ENCODE data around the gene BBOX1.
"Not testable (repeated sequence)": the region's sequence is repeated elsewhere in the genome, so short reads cannot be mapped to it uniquely, and the experiment has no call there.

The BBOX1 gene

DNA sequence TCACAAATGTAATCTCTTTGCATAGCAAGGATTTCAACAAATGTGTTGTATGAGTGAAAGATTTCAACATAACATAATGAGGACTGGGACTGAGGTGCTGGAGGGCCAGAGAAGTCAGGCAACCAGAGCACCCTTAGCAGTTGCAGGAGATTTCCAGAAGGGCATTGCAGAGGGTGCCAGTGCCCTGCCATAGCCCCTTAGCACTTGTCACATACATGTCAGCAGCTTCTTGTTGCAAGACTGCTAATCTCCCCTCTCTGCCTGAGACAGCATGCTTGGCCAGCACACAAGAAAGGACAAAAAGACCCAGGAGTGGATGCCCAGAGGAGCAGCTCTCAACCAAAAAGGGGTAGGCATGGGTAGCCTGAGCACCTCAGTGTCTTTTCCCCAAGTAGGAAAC lies 43.2 kb downstream of the BBOX1 start:
- DNase-seq (ENCODE audit: low read depth), result no peak

DNA sequence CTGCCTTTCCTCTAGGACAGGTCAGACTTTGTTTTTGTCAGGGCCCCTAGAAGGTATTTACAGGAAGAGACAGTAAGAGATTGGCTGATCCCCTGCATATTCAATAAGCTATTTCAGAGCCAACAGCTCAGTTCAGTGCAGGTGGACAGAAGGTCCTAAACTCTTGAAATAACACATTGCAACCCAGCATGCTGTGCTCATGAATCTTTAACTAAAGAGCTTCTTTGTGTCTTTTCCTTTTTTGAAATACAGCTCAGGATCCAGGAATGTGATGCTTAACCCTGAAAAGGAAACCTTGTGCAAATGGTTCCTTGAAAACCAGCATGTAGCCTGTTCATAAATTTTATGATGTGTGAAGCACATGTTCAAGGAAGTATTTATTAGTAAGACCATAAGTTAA lies 43.9 kb downstream of the BBOX1 start:
- DNase-seq (ENCODE audit: low read depth), result no peak

DNA sequence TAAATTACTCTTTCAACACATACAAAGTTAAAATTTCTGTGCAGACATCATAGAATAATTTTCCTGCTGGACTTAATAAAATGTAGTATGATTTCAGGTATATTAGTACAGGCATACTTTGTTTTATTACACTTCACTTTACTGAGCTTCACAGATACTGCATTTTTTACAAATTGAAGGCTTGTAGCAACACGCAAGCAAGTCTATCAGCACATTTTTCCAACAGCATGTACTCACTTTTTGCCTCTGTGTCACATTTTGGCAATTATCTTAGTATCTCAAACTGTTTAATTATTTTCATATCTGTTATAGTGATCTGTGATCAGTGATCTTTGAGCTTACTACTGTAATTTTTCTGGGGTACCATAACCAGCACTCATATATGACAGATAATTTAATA lies 44.5 kb downstream of the BBOX1 start:
- no peak for DNase-seq (ENCODE audit: low read depth)

DNA sequence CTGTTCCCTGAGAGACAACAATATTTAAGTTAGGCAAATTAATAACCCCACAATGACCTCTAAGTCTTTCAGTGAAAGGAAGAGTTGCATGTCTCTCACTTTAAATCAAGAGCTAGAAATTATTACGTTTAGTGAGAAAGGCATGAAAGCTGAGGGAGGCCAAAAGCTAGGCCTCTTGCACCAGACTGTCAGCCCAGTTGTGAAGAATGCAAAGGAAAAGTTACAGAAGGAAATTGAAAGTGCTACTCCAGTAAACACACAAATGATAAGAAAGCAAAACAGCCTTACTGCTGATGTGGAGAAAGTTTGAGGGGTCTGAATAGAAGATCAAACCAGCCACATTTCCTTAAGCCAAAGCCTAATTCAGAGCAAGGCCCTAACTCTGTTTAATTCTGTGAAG lies 45.0 kb downstream of the BBOX1 start:
- no peak for DNase-seq (ENCODE audit: low read depth)

DNA sequence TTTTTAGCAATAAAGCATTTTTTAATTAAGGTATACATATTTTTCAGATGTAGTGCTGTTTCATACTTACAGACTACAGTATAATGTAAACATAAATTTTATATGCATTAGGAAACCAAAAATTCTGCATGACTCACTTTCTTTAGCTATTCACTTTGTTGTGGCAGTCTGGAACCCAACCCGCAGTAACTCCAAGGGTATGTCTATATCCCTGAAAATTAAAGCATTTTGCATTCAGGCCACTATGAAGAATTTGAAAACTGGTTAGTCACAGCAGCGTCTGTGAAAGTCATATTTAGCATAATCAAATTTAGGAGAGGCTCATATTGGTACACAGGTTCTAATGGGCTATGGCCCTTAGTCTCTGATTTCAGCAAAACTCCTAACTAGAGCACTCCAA lies 46.8 kb downstream of the BBOX1 start:
- no peak for DNase-seq (ENCODE audit: low read depth)

DNA sequence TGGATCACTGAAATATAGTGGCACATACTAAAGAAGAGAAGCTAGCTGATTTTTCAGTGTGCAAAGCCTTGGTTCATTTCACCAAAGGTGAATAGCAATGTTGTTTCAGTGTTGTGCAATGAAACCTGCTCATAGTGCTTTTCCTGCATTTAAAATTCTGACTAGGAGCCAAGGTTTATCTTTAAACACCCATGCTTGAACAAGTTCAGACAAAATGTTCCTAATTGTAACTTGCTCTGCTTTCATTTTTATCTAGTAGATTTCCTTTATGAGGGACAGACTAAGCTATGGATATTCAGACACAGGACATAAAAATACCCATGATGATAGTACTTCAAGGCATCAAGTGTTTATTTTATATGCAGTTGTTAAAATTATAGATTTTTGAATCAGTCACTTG lies 47.7 kb downstream of the BBOX1 start:
- no peak for DNase-seq (ENCODE audit: low read depth)

DNA sequence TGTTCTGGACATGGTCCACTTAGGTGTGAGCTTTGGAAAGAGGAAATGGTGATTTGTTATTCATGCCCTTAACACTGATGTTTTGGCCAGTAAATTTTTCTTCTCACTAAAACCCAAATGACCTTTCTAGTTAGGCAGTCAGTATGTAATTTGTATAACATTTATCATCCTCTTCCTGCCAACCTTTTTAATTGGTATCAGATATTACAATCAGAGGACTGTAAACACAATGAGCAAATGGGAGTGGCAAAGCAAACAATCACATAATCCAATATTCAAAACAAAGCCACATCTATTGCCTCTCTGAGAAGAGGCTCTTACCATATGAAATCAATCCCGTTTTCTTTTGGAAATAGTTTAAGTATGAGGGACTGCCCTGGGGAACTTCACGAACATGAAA lies 49.1 kb downstream of the BBOX1 start:
- DNase-seq (ENCODE audit: low read depth), result no peak

DNA sequence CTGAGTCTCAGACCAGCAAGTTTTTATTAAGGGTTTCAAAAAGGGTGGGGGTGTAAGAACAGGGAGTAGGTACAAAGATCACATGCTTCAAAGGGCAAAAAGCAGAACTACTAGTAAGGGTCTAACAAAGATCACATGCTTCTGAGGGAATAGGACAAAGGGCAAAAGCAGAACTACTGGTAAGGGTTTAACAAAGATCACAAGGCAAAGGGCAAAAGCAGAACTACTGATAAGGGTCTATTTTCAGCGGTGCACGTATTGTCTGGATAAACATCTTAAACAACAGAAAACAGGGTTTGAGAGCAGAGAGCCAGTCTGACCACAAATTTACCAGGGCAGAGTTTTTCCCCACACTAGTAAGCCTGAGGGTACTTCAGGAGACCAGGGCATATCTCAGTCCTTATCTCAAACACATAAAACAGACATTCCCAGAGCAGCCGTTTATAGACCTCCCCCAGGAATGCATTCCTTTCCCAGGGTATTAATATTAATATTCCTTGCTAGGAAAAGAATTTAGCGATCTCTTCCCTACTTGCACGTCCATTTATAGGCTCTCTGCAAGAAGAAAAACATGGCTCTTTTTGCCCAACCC lies 49.8 kb downstream of the BBOX1 start:
- DNase-seq (ENCODE audit: low read depth), result not testable (repeated sequence)

DNA sequence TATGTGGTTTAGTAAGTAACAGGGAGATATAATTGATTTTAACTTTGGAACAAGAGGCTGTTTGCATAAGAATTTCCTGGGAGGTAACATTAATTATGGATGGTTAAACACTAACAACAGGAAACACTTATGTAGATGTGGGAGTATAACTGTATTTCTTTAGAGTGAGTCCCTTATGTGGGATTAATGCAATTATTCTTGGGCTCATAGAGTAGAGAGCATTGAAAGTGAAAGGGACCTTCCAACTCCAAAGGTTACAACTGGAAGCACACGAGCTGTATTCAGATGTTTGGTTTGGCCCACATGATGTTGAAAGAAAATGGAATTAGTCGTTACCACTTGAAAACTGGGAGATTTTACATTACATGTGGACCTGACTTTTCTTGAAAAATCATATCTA lies 53.5 kb downstream of the BBOX1 start:
- no peak for DNase-seq (ENCODE audit: low read depth)

DNA sequence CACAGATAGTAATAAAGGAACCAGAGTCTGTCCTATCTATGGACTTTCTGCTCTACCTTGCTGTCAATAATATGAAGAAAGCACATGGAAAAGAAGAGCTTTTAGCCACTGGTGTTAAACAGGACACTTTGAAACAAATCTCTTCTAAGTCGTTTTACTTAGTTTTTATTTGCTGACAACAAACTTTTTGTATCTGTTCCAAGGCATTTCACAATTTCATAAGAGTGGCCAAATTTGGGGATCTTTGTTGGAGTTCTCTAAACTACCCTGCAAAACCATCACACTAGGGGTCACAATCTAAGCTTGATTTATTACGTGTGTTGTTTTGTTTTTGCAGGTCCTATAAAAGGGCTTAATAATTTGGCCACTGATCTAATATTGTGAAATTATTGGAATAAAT lies 54.4 kb downstream of the BBOX1 start:
- DNase-seq (ENCODE audit: low read depth), result no peak

DNA sequence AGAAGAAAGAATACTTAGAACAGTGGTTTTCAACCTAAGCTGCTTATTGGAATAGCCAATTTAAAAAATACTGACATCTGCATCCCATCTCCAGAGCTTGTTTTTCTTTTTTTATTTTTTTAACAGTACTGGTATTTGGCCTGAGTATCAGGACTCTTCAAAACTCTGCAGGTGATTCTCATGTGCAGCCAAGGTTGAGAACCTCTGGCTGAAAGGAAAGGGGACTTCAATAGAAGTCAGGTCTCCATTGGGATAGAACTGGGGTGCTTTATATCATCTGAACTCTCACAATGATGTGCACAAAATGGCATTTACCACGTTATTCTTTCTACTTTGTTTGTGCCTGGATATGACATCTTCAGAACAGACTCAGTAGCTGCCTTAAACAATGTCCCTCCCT lies 55.3 kb downstream of the BBOX1 start:
- no peak for DNase-seq (ENCODE audit: low read depth)

DNA sequence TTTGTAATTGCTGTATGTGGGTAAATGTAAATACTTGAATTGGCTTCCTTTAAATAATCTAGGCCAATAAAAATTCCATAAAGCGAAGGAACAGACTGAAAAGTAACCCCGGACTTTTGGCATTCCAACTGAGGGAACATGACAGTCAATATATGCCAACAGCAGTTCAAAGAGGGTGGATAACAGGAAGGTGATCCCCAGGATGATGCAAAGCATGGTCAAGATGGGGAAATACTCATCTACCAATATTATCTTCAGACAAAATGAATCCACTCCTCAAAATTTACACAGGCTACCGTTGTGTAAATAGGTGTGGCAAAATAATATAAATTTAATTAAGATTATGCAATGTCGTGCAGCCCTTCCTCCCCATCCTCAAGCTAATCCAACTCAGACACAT lies 56.9 kb downstream of the BBOX1 start:
- DNase-seq (ENCODE audit: low read depth), result no peak

DNA sequence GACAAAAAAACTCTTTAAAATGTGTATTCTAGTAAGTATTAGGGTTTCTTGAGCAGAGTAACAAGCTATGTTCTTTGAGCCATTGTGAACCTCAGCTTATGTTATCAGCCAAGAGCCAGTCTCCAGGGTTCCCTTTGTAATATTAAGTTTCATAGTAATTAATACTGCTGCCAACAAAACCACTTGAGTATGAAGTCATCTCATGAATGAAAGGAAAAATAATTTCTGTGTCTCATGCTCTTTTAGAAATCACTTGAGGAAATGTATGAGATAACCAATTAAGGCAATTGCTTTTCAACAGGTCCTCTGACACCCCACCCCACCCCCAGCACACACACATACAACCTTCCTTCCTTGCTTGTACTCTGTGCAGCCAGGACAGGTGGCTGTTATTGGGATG lies 59.9 kb downstream of the BBOX1 start:
- DNase-seq (ENCODE audit: low read depth), result no peak

DNA sequence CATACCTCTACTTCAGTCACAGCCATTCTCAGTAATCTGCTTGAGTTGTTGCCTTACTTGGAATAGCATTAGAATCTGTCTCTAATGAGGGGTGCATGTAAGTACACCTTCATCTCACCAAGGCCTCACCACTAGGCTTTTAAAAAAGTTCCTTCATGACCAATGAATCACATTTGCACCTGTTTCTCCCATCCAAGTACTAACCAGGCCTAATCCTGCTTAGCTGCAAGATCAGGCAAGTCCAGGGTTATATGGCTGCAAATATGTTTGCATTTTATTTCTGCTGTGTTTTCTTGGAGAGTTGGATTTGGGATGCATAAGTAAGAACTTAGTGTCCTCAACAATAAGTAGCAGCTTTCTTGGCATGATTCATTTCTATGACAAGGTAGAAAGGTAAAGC lies 66.9 kb downstream of the BBOX1 start:
- DNase-seq (ENCODE audit: low read depth), result no peak

DNA sequence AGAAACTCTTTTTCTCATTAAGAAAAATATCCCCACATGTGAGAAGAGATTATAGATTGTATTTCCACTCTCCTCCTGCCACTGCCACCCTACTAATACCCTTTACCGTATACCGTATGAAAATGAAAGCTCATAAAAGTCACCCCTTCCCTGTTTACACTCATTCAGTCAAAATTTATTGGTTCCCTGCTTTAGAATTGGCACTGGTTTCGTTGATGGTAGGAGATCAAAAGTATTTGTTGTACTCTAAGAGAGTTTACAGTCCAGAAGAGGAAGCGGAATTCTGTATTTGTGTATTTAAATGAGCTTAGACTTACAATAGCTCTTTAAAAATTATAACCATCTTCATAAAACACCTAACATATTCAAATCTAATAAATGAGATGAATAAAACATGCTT lies 68.2 kb downstream of the BBOX1 start:
- no peak for DNase-seq (ENCODE audit: low read depth)

DNA sequence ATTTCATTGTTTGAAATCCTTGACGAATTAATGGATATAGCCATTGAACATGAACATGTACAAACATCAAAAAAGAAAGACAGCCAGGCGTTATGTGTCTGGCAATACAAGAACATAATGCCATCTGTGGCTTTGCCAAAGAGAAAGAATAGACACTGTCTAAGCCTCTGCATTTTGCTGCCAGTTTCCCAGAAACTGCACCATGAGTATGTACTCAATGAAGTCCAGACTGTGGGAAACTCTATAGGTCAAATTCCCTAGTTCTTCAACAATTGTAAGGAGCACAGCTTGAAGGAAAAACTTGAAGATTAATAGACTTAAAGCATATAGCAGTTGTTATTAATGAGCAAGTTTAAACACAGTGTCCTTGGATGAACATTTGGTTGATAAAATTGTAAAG lies 71.3 kb downstream of the BBOX1 start:
- no peak for DNase-seq (ENCODE audit: low read depth)

DNA sequence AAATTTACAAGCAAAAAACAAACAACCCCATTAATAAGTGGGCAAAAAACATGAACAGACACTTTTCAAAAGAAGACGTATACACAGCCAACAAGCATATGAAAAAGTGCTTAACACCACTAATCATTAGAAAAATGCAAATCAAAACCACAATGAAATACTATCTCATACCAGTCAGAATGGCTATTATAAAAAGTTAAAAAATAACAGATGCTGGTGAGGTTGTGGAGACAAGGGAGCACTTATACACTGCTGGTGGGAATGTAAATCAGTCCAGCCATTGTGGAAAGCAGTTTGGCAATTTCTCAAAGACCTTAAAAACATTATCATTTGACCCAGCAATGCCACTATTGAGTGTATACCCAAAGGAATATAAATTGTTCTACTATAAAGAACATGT lies 72.3 kb downstream of the BBOX1 start:
- no peak for DNase-seq (ENCODE audit: low read depth)

DNA sequence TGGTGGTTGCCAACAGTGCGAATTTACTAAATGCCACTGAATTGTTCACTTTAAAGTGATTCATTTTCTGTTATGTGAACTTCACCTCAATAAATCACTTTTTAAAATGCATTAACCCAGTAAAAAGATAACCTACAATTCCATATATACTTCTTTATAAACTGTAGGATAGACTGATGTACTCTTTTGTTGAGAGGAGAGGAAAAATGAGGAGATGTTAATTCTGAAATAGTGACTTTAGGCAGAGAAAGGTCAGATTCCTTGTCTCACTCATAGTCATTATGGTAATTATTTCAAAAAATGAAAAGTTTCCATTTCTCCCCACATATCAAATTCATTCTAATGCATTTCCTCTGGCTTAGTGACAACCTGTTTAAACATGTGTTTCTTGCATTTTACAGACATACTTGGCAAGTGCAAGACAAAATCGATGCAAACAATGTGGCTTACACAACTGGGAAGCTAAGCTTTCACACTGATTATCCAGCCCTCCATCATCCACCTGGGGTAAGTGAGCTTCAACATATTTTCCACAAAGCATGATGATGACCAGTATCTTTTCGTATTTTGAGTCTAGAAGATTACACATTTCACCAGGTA lies 74.5 kb downstream of the BBOX1 start:
- no peak for DNase-seq (ENCODE audit: low read depth)

DNA sequence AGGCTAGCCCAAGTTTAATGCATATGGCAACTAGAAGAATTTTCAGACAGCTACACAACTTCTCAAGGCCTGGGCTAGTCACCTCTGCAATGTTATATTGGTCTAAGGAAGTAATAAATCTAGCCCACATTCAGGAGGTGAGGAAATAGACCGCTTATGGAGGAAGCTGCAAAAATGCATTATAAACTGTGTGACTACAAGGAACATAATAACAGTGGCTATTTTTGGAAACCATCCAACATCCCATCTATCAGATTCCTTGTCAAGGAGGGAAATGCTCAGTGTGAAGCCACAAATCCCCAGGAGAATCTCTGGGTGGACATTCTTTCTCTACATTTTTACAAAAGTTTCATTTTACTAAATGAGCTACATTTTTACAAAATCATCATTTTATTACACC lies 76.1 kb downstream of the BBOX1 start:
- DNase-seq (ENCODE audit: low read depth), result peak; percentile 10

DNA sequence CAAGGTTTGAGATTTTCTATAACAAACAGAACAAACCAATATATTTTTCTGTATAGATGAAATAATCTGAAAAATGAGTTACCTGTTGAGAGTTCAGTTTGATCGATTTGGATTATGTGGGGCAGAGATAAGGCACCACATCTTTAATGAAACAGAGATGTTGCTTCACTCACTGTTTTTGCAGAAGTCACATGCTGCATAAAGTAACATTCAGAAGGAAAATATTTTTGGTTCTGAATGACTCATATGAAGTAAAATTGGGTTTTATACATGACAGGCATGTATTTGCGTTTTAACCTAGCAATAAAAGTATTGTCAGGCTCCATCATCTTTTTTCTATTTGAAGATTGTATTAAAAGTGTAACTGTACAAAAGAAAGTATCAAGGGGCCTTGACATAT lies 77.8 kb downstream of the BBOX1 start:
- peak; percentile 6 for DNase-seq (ENCODE audit: low read depth)

DNA sequence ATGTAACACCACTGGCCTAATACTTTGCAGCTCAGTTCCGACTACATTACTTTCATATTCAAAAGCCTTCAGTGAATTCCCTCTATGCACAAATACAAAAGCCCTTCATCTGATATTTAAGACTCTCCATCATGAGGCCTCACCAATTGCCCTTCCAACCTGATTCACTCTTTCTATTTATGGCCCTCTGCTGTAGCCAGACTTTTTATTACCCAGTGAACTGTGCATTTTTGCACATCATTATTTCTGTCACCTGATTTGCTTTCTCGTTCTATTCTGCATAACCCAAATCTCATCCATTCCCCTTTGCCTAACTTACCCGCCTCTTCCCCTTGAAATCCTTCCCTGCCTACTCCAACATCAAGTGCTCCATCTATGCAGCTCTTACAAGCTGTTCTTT lies 78.3 kb downstream of the BBOX1 start:
- DNase-seq (ENCODE audit: low read depth), result no peak

DNA sequence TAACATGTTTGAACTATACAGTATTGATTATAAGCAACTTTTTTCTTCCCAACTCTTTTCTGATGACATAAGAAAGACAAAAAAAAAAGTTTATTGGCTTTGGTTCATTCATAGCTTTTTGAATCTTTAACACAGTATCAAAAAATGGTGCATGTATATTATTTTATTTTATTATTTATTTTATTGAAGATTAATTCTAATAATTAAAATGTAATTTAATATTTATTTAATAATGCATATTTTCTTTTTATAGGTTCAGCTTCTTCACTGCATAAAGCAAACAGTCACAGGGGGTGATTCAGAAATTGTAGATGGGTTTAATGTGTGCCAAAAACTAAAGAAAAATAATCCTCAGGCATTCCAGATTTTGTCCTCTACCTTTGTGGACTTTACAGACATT lies 78.8 kb downstream of the BBOX1 start:
- no peak for DNase-seq (ENCODE audit: low read depth)

DNA sequence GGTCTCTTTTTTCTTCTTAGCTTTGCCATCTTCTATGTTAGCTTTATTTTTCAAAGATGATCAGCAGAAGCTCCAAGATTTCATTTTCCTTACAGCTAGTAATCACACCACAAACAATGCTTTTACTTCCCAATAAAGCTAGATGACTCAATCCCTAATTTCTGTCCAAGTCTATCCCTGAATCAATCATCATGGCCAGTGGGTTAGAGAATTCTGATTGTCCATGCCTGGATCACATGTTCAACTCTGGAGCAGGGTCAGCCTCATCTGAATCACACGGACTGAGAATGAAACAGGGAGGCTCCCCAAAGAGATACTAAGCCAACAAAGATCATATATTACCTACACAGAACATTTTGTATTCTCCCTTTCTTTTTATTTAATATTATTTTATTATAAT lies 79.6 kb downstream of the BBOX1 start:
- DNase-seq (ENCODE audit: low read depth), result no peak

DNA sequence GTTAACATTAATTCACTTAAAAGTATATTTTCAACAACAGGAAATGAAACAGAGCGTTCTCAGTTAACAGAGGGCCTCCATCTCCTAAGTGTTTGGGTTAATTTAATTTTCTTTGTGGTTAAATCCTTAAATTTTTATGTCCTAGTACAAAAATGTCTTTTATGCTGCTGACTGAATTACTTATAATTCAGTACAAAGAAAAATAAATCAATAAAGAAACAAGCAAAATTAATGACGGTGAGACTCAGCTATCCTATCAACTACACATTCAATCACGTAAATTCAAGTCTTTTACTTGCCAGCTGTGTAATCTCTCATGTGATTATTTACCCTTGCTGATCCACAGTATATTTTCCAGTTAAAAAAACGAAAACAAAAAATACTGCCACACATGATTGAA lies 81.4 kb downstream of the BBOX1 start:
- no peak for DNase-seq (ENCODE audit: low read depth)
